PC-9 (cell line): ENCODE results near the gene EPHA4. TPM values are rescaled to one million over a fixed set of nuclear protein-coding genes. Genes with fewer than 3 reads are reported as not detected.

Experiments used
- BruUV-seq: library from RNA; stranded (reverse); fragments of 400-500 nt; replicated peaks from 2 replicates; lab custom pipeline; 2021; lab: Mats Ljungman, UMichigan
- CTCF ChIA-PET: fragments of 300-600 bp; sonication (Branson Sonifier 250); formaldehyde crosslinking; loops from one replicate; lab custom pipeline; 2022; ENCODE audit warnings: antibody characterized with exemption; lab: Charles Lee
- POLR2A ChIA-PET: fragments of 300-600 bp; sonication (Branson Sonifier 250); formaldehyde crosslinking; loops from one replicate; lab custom pipeline; 2022; ENCODE audit warnings: antibody characterized with exemption; ENCODE audit not compliant: unreplicated experiment; lab: Charles Lee
- DNase-seq, 2 experiments: peaks; one replicate each; pipeline versions ENCODE4 v3.0.0 to v3.0.0-alpha.2; 2015 to 2022; ENCODE audit warnings: mixed read lengths in 1 of 2
- H2AFZ ChIP-seq: fragments of 200-600 bp; sonication (generic); 2 replicates; pipeline ENCODE4 v1.8.1; 2017; ENCODE audit warnings: antibody characterized with exemption
- H3F3A ChIP-seq: fragments of 200-600 bp; sonication (generic); 2 replicates; pipeline ENCODE4 v1.8.1; 2017; ENCODE audit warnings: antibody characterized with exemption, mild to moderate bottlenecking, low read depth; ENCODE audit not compliant: insufficient read depth
- H3K27ac ChIP-seq: fragments of 200-600 bp; sonication (generic); 2 replicates; pipeline ENCODE4 v1.6.1; 2016; ENCODE audit warnings: mixed run types
- H3K27me3 ChIP-seq: fragments of 200-600 bp; sonication (generic); 2 replicates; pipeline ENCODE4 v1.6.1; 2016; ENCODE audit warnings: low read depth, mixed run types; ENCODE audit not compliant: insufficient read depth
- H3K36me3 ChIP-seq: fragments of 200-600 bp; sonication (generic); 2 replicates; pipeline ENCODE4 v1.6.1; 2016; ENCODE audit warnings: low read depth, mixed run types
- H3K4me1 ChIP-seq: fragments of 200-600 bp; sonication (generic); replicated peaks from 2 replicates; pipeline ENCODE4 v1.6.1; 2016; ENCODE audit warnings: mixed run types; ENCODE audit not compliant: insufficient read depth
- H3K4me2 ChIP-seq: fragments of 200-600 bp; sonication (generic); 2 replicates; pipeline ENCODE4 v1.6.1; 2017; ENCODE audit warnings: mixed run types
- H3K4me3 ChIP-seq: fragments of 200-600 bp; sonication (generic); 2 replicates; pipeline ENCODE4 v1.6.1; 2016; ENCODE audit warnings: mixed run types
- H3K79me2 ChIP-seq: fragments of 200-600 bp; sonication (generic); 2 replicates; pipeline ENCODE4 v1.6.1; 2017; ENCODE audit warnings: low read depth, mixed run types
- H3K9me2 ChIP-seq: fragments of 200-600 bp; sonication (generic); 2 replicates; pipeline ENCODE4 v1.8.1; 2017; ENCODE audit warnings: mild to moderate bottlenecking; ENCODE audit not compliant: insufficient read depth
- H3K9me3 ChIP-seq: fragments of 200-600 bp; sonication (generic); 2 replicates; pipeline ENCODE4 v1.8.1; 2016; ENCODE audit warnings: low read depth; ENCODE audit not compliant: insufficient read depth
- H4K20me1 ChIP-seq: fragments of 200-600 bp; sonication (generic); 2 replicates; pipeline ENCODE4 v1.8.1; 2017; ENCODE audit not compliant: insufficient read depth
- EZH2 ChIP-seq: fragments of 200-600 bp; sonication (generic); IDR thresholded peaks from 2 replicates; pipeline ENCODE4 v1.8.0; 2017; ENCODE audit warnings: antibody characterized with exemption, low read depth
- intact Hi-C: fragments of 100-400 bp; cut with micrococcal nuclease; formaldehyde crosslinking; loops from one replicate; pipeline ENCODE4 v1.10.0; 2022; ENCODE audit not compliant: unreplicated experiment
- total RNA-seq: library from RNA; stranded (reverse); gene quantifications from 2 replicates; pipeline ENCODE4 v1.2.3, GENCODE V29; 2021
- TF ChIP-seq, protein P1 (sequence below): fragments of 200-600 bp; sonication (generic); conservative IDR thresholded peaks from 2 replicates; pipeline ENCODE4 v1.6.1; 2017; ENCODE audit warnings: mixed run types, antibody characterized with exemption, mild to moderate bottlenecking, moderate library complexity

The EPHA4 gene
- total RNA-seq, 1 experiment from 2014 or later = 10.6 TPM

DNA sequence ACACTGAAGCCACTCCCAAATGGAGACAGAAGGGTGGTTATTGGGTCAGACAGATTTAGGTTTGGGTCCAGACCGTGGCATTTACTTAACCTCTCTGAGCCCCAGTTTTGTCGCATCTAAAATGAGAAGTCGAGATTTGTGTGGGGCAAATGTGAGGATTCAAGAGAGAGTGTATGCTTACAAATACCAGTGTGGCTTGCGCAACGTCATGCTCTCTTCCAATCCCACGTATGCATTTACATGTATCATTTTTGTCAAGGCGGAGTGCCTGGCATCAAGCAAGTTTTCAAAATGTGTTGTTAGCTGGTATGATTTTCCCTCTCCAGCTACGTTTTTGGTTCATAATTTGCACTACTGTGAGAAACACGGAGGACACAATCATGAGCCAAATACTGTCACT is 197.9 kb downstream of the EPHA4 start:
- no peaks in the 10 kb centered on the region for H3K9me3 ChIP-seq
- no peaks in the 10 kb centered on the region for H4K20me1 ChIP-seq
- no peaks in the 10 kb centered on the region for H3K9me2 ChIP-seq
- no peak overlapping the region for H3K27ac ChIP-seq
- H3F3A ChIP-seq = no peaks in the 10 kb centered on the region
- TF ChIP-seq, protein P1, sequence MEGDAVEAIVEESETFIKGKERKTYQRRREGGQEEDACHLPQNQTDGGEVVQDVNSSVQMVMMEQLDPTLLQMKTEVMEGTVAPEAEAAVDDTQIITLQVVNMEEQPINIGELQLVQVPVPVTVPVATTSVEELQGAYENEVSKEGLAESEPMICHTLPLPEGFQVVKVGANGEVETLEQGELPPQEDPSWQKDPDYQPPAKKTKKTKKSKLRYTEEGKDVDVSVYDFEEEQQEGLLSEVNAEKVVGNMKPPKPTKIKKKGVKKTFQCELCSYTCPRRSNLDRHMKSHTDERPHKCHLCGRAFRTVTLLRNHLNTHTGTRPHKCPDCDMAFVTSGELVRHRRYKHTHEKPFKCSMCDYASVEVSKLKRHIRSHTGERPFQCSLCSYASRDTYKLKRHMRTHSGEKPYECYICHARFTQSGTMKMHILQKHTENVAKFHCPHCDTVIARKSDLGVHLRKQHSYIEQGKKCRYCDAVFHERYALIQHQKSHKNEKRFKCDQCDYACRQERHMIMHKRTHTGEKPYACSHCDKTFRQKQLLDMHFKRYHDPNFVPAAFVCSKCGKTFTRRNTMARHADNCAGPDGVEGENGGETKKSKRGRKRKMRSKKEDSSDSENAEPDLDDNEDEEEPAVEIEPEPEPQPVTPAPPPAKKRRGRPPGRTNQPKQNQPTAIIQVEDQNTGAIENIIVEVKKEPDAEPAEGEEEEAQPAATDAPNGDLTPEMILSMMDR = no peak
- no peak for TF ChIP-seq EZH2
- intact Hi-C loops = loop anchor here (5.0 kb wide), 1 partner anchor 198 kb away; the partner anchor contains the start of gene EPHA4
- H3K79me2 ChIP-seq = no peaks in the 10 kb centered on the region
- no peaks in the 10 kb centered on the region for H3K4me1 ChIP-seq
- H3K27me3 ChIP-seq = no peaks in the 10 kb centered on the region
- 0 out of 2 replicates have a peak overlapping the region, but pooled peaks have one; percentile 8 for H2AFZ ChIP-seq
- POLR2A ChIA-PET = no interaction called here
- no peaks in the 10 kb centered on the region for H3K36me3 ChIP-seq
- DNase-seq = no peak
- H3K4me2 ChIP-seq = no peak overlapping the region
- CTCF ChIA-PET = no interaction called here
- no peak overlapping the region for H3K4me3 ChIP-seq
- BruUV-seq = no TSS peak

DNA sequence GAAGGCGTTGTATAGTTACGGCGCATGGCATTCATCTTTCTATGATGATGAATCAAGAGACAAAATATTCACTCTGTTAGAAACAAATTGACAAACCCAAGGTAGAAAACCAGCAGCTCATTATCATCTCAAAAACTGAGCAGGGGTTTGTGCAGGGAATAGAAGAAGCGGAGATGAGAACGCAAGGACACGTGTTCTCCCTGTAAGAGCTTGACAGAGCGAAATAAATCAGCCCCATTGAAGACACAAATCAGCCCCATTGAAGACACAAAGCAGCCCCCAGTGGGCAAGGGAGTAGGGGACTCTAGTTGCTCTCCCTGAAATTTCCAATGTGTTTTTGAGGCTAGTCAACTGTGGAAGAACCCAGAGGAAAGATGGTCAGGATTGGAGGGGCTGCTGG is 199.2 kb downstream of the EPHA4 start:
- H3K9me3 ChIP-seq = no peaks in the 10 kb centered on the region
- no peak overlapping the region for H3K27ac ChIP-seq
- no peaks in the 10 kb centered on the region for H4K20me1 ChIP-seq
- H3K36me3 ChIP-seq = no peaks in the 10 kb centered on the region
- POLR2A ChIA-PET = interaction anchor here (0.7 kb wide), 1 partner anchor 200 kb away, joined by 3 read pairs; no protein-coding TSS in a partner anchor
- H3K79me2 ChIP-seq = no peaks in the 10 kb centered on the region
- BruUV-seq = no TSS peak
- H3K4me2 ChIP-seq = no peak overlapping the region
- no peak for DNase-seq
- intact Hi-C loops = loop anchor here (2.0 to 5.0 kb wide), 2 partner anchors 24 to 199 kb away; partner anchors contain the start of gene EPHA4
- no peaks in the 10 kb centered on the region for H3F3A ChIP-seq
- H3K9me2 ChIP-seq = no peaks in the 10 kb centered on the region
- no peak overlapping the region for H3K4me3 ChIP-seq
- CTCF ChIA-PET = no interaction called here
- no peaks in the 10 kb centered on the region for H3K4me1 ChIP-seq
- no peaks in the 10 kb centered on the region for H3K27me3 ChIP-seq
- H2AFZ ChIP-seq = no peak overlapping the region
- TF ChIP-seq, protein P1 = no peak
- no peak for TF ChIP-seq EZH2

DNA sequence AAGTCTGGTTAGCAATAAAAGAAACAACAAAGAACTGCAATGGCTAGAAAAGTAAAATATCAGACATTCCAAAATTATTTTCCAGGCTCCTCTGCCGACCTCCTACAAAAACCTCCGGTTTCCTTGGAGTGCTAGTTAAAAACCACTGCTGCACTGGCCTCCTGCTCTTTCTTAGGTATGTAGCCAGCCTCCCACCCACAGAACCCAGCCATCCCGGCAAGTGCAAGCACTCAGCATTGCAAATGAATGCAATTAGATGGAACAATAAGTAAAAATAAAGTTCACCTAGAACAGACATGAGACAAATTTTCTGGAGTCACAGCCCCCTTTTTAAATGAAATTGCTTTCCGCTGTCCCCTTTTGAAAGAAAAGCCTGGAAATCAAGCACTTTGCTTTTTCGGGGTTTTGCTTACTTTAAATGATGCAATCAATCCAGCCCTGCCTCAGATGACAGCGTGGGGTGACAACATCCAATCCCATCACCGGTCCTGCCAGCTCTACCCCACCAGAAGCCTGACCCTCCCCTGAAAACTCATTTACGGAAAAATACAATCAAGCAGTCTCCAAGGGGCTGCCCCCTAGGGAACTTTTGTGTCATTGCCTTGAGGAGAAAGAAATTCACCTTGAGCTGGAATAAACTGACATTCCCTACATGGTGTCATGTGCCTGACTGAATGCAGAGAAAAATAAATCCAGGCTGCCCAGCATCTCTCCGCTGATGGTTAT is 199.8 kb downstream of the EPHA4 start:
- Histone ChIP-seq H3K4me2 (no peak overlapping the region), H3K79me2 (no peaks in the 10 kb centered on the region), H3K27me3 (no peaks in the 10 kb centered on the region), H3K9me3 (no peaks in the 10 kb centered on the region), H3K4me1 (no peaks in the 10 kb centered on the region), H3K36me3 (no peaks in the 10 kb centered on the region), H3K4me3 (no peak overlapping the region), H2AFZ (no peak overlapping the region), H4K20me1 (no peaks in the 10 kb centered on the region), H3F3A (no peaks in the 10 kb centered on the region), H3K27ac (no peak overlapping the region), H3K9me2 (no peaks in the 10 kb centered on the region)
- intact Hi-C loops = loop anchor here (2.0 to 5.0 kb wide), 2 partner anchors 24 to 200 kb away; partner anchors contain the start of gene EPHA4
- DNase-seq = no peak
- TF ChIP-seq EZH2 = no peak
- TF ChIP-seq, protein P1 = peak; percentile 77
- CTCF ChIA-PET = no interaction called here
- POLR2A ChIA-PET = no interaction called here
- no TSS peak for BruUV-seq
